HepG2 (cell line): ENCODE measurements around the gene MAP1B. TPM values are rescaled to one million over a fixed set of nuclear protein-coding genes. Genes with fewer than 3 reads are reported as not detected.

ENCODE experiments used
- ATAC-seq: fragments of 200-7000 bp; cut with Tn5 transposase; 3 replicates; pipeline ENCODE4 v1.9.1; 2020; ENCODE audit warnings: mild to moderate bottlenecking, moderate library complexity
- BruUV-seq: library from RNA; stranded (reverse); fragments of 400-500 nt; replicated peaks from 2 replicates; lab custom pipeline; 2021; lab: Mats Ljungman, UMichigan
- CTCF ChIA-PET: fragments of 300-600 bp; formaldehyde crosslinking; extraction: SDS; loops from one replicate; lab custom pipeline; 2021; ENCODE audit warnings: low total read pairs, inconsistent platforms, low intra/inter-chr PET ratio; lab: Yijun Ruan, JAX
- POLR2A ChIA-PET: fragments of 350-600 bp; sonication (Branson Sonifier 250); formaldehyde crosslinking; loops from one replicate; lab custom pipeline; 2020; ENCODE audit warnings: antibody characterized with exemption, inconsistent platforms; lab: Yijun Ruan, JAX
- DNase-seq: peaks from one replicate; pipeline ENCODE4 v3.0.0-alpha.2; 2015; ENCODE audit warnings: low spot score
- FAIRE-seq: peaks from 3 replicates; lab custom pipeline; 2011; peaks lifted over from hg19 to GRCh38; lab: Jason Lieb, UNC
- H2AFZ ChIP-seq: one replicate; pipeline ENCODE4 v1.6.1; 2011; ENCODE audit warnings: low read length, inconsistent platforms
- H3K27ac ChIP-seq: fragments of 300-600 bp; 3 replicates; pipeline ENCODE4 v1.8.0; 2011; ENCODE audit warnings: mixed run types, mild to moderate bottlenecking, mixed read lengths, low read length, inconsistent platforms; ENCODE audit not compliant: insufficient read depth; ENCODE audit errors: extremely low read length
- H3K27me3 ChIP-seq, 2 experiments: fragments of 200-600 bp in 1 of 2; 2 replicates in 1 of 2; 3 replicates in 1 of 2; pipeline versions ENCODE4 v1.6.0 to v1.8.0; 2011; ENCODE audit warnings: low read length in 2 of 2, mild to moderate bottlenecking in 2 of 2, moderate library complexity in 2 of 2, inconsistent platforms in 1 of 2; ENCODE audit not compliant: insufficient read depth in 2 of 2, control insufficient read depth in 1 of 2
- H3K36me3 ChIP-seq, 2 experiments: fragments of 200-600 bp in 1 of 2; replicated peaks in 1 of 2; 2 replicates in 1 of 2; 3 replicates in 1 of 2; pipeline versions ENCODE4 v1.5.1 to v1.8.0; 2011; ENCODE audit warnings: low read length in 2 of 2, inconsistent platforms in 1 of 2; ENCODE audit not compliant: insufficient read depth in 2 of 2, control insufficient read depth in 1 of 2
- H3K4me1 ChIP-seq: 2 replicates; pipeline ENCODE4 v1.5.1; 2012; ENCODE audit warnings: low read length, inconsistent platforms; ENCODE audit not compliant: insufficient read depth
- H3K4me2 ChIP-seq: 2 replicates; pipeline ENCODE4 v1.6.0; 2011; ENCODE audit warnings: low read depth, low read length, inconsistent platforms
- H3K4me3 ChIP-seq, 3 experiments: fragments of 200-600 bp in 1 of 3; sonication (generic), shearing (Covaris generic) in 1 of 3; replicated peaks in 1 of 3; 2 replicates each; pipeline ENCODE4 v1.5.1; 2011 to 2016; ENCODE audit warnings: low read length in 3 of 3, inconsistent platforms in 2 of 3, low read depth in 2 of 3, mild to moderate bottlenecking in 2 of 3, control low read depth in 1 of 3, mixed read lengths in 1 of 3; ENCODE audit not compliant: insufficient read depth in 1 of 3
- H3K79me2 ChIP-seq: one replicate; pipeline ENCODE4 v1.6.1; 2011; ENCODE audit warnings: low read length, inconsistent platforms; ENCODE audit not compliant: insufficient read depth
- H3K9ac ChIP-seq: 2 replicates; pipeline ENCODE4 v1.6.0; 2011; ENCODE audit warnings: mild to moderate bottlenecking, low read depth, low read length, inconsistent platforms; ENCODE audit not compliant: insufficient read depth
- H3K9me3 ChIP-seq: 2 replicates; pipeline ENCODE4 v1.5.1; 2012; ENCODE audit warnings: mild to moderate bottlenecking, low read length
- H4K20me1 ChIP-seq: 2 replicates; pipeline ENCODE4 v1.6.0; 2011; ENCODE audit warnings: inconsistent platforms, mild to moderate bottlenecking, low read length, moderate library complexity; ENCODE audit not compliant: insufficient read depth
- AFF4 ChIP-seq: sonication (generic); formaldehyde crosslinking; IDR thresholded peaks from 2 replicates; pipeline ENCODE4 v1.4.0; 2020; ENCODE audit warnings: missing genetic modification reagents
- BRF2 ChIP-seq: sonication (generic); formaldehyde crosslinking; IDR thresholded peaks from 2 replicates; pipeline ENCODE4 v1.8.1; 2022; ENCODE audit warnings: mild to moderate bottlenecking, missing genetic modification reagents
- HINFP ChIP-seq: sonication (generic); formaldehyde crosslinking; IDR thresholded peaks from 2 replicates; pipeline ENCODE4 v1.4.0; 2020; ENCODE audit warnings: low read depth, mild to moderate bottlenecking, missing genetic modification reagents
- IRF9 ChIP-seq: sonication (generic); formaldehyde crosslinking; IDR thresholded peaks from 2 replicates; pipeline ENCODE4 v1.8.0; 2022; ENCODE audit warnings: missing genetic modification reagents, mild to moderate bottlenecking, borderline replicate concordance
- ISL2 ChIP-seq: sonication (generic); formaldehyde crosslinking; IDR thresholded peaks from 2 replicates; pipeline ENCODE4 v1.5.0; 2020; ENCODE audit warnings: missing genetic modification reagents
- MTA1 ChIP-seq: sonication (generic); formaldehyde crosslinking; IDR thresholded peaks from 2 replicates; pipeline ENCODE4 v1.4.0; 2020; ENCODE audit warnings: missing genetic modification reagents, mild to moderate bottlenecking, borderline replicate concordance
- NKX3-1 ChIP-seq: sonication (generic); formaldehyde crosslinking; IDR thresholded peaks from 2 replicates; pipeline ENCODE4 v1.5.0; 2020; ENCODE audit warnings: missing genetic modification reagents
- PAF1 ChIP-seq: IDR thresholded peaks from 2 replicates; pipeline ENCODE4 v1.6.1; 2016; ENCODE audit warnings: missing genetic modification reagents, missing compliant biosample characterization
- SIN3A ChIP-seq: IDR thresholded peaks from 2 replicates; pipeline ENCODE4 v1.6.1; 2011; ENCODE audit warnings: low read depth, mild to moderate bottlenecking, control low read depth, low read length, borderline replicate concordance
- SIN3B ChIP-seq: fragments of 150-350 bp; IDR thresholded peaks from 2 replicates; pipeline ENCODE4 v1.6.1; 2014; ENCODE audit warnings: low read length
- STAG1 ChIP-seq: sonication (generic); formaldehyde crosslinking; IDR thresholded peaks from 2 replicates; pipeline ENCODE4 v1.4.0; 2020; ENCODE audit warnings: missing genetic modification reagents
- ZBTB34 ChIP-seq: sonication (generic); formaldehyde crosslinking; IDR thresholded peaks from 2 replicates; pipeline ENCODE4 v1.8.0; 2022; ENCODE audit warnings: mild to moderate bottlenecking, missing genetic modification reagents
- ZNF737 ChIP-seq: sonication (generic); formaldehyde crosslinking; IDR thresholded peaks from 2 replicates; pipeline ENCODE4 v1.5.0; 2020; ENCODE audit warnings: missing genetic modification reagents, mild to moderate bottlenecking, borderline replicate concordance
- ZNF792 ChIP-seq: IDR thresholded peaks from 2 replicates; pipeline ENCODE4 v1.6.1; 2016
- WGBS: methylation state at CpG from one replicate; pipeline ENCODE4 v1.1.6; 2017; ENCODE audit warnings: low lambda C conversion rate; 5-methylcytosine and 5-hydroxymethylcytosine counted together
- in situ Hi-C: cut with HindIII; loops from 2 replicates; pipeline ENCODE4 v1.10.0; 2017; ENCODE audit warnings: low pct_unique_long_range_greater_than_20kb; ENCODE audit not compliant: extremely low pct_ligation_motif_present
- intact Hi-C: fragments of 100-400 bp; cut with micrococcal nuclease; formaldehyde crosslinking; loops from one replicate; pipeline ENCODE4 v1.10.0; 2022; ENCODE audit not compliant: unreplicated experiment
- polyA plus RNA-seq, 8 experiments: library from polyadenylated mRNA; depleted of rRNA in 3 of 8; stranded (reverse) in 7 of 8; unstranded in 1 of 8; fragments of >200 nt; fragmentation: Illumina TruSeq in 4 of 8; extraction: Trizol in 4 of 8; gene quantifications; 2 replicates each; pipeline versions ENCODE4 v1.2.1 to v1.2.3, GENCODE V29; 2011 to 2016; ENCODE audit warnings: low read depth in 4 of 8, missing spikeins in 1 of 8, mixed read lengths in 1 of 8; ENCODE audit not compliant: insufficient read depth in 1 of 8
- total RNA-seq, 5 experiments: library from RNA; depleted of rRNA; stranded (reverse); fragments of >200 nt; fragmentation: Illumina TruSeq; extraction: Trizol; gene quantifications; 2 replicates each; pipeline ENCODE4 v1.2.3, GENCODE V29; 2016; ENCODE audit warnings: low read depth in 1 of 5

MAP1B gene
- total and polyA plus RNA-seq, 2 of the 13 experiments (the other 11 are each of a cell fraction or from before 2014, with no cell fraction given): 3.3 to 6.2 TPM

GRCh38 chr5:72210888-72211678 is 103.8 kb downstream of the MAP1B start:
- Histone ChIP-seq H3K9me3 (no peaks in the 10 kb centered on the region), H3K4me1 (peaks cover 19% of the 10 kb centered on the region; the same call in 1 of the 2 replicates), H3K9ac (no peak overlapping the region), H3K79me2 (no peaks in the 10 kb centered on the region), H3K27ac (no peak overlapping the region), H2AFZ (no peak overlapping the region), H3K4me3 (no peak overlapping the region), H3K36me3 (no peaks in the 10 kb centered on the region), H4K20me1 (no peaks in the 10 kb centered on the region), H3K27me3 (no peaks in the 10 kb centered on the region), H3K4me2 (no peak overlapping the region)
- ATAC-seq: peak; percentile 31; the same call in 2 of the 3 replicates
- intact Hi-C loops: no loop called here
- POLR2A ChIA-PET: no interaction called here
- peak; percentile 44 for DNase-seq
- CTCF ChIA-PET: no interaction called here
- no peak for TF ChIP-seq HINFP (CRISPR knock-in tag)
- no peak for TF ChIP-seq IRF9
- no peak for TF ChIP-seq MTA1 (CRISPR knock-in tag)
- no peak for TF ChIP-seq ZNF792 (CRISPR knock-in tag)
- no peak for TF ChIP-seq ZBTB34
- no peak for TF ChIP-seq SIN3B
- no peak for TF ChIP-seq AFF4 (CRISPR knock-in tag)
- TF ChIP-seq BRF2 (CRISPR knock-in tag): no peak
- TF ChIP-seq NKX3-1: no peak
- no peak for TF ChIP-seq STAG1 (CRISPR knock-in tag)
- TF ChIP-seq ZNF737 (CRISPR knock-in tag): no peak
- TF ChIP-seq ISL2 (CRISPR knock-in tag): no peak
- TF ChIP-seq SIN3A: no peak
- no peak for TF ChIP-seq PAF1 (CRISPR knock-in tag)
- BruUV-seq: no TSS peak
- WGBS: 81% methylated on average over 6 of the region's 6 CpGs
- in situ Hi-C loops: no loop called here
- FAIRE-seq: no peak
